HG03159 (cell line): ENCODE data around the gene CPSF4.

Source experiments
- ATAC-seq: cut with Tn5 transposase; IDR thresholded peaks from one replicate; pipeline ENCODE4 v1.9.1; 2021; ENCODE audit warnings: mild to moderate bottlenecking, moderate library complexity; ENCODE audit not compliant: unreplicated experiment

Gene CPSF4

GRCh38 chr7:99446096-99446495 lies 7.4 kb downstream of the CPSF4 start:
- no peak for ATAC-seq

GRCh38 chr7:99447943-99448342 lies 9.2 kb downstream of the CPSF4 start:
- ATAC-seq = no peak

- no peak for ATAC-seq
Observed at GRCh38 chr7:99448855-99449254, 10.1 kb downstream of the CPSF4 start.

GRCh38 chr7:99449326-99449725 lies 10.6 kb downstream of the CPSF4 start:
- no peak for ATAC-seq

GRCh38 chr7:99451936-99452335 lies 13.2 kb downstream of the CPSF4 start:
- no peak for ATAC-seq

- no peak for ATAC-seq
Observed at GRCh38 chr7:99452541-99452940, 13.8 kb downstream of the CPSF4 start.

GRCh38 chr7:99453105-99453504 lies 14.4 kb downstream of the CPSF4 start:
- no peak for ATAC-seq

- ATAC-seq = no peak
Observed at GRCh38 chr7:99455874-99456273, 17.1 kb downstream of the CPSF4 start.

GRCh38 chr7:99456288-99456687 lies 17.5 kb downstream of the CPSF4 start:
- no peak for ATAC-seq

- ATAC-seq = no peak
Observed at GRCh38 chr7:99457050-99457649, 18.4 kb downstream of the CPSF4 start.

GRCh38 chr7:99457650-99458493 lies 19.1 kb downstream of the CPSF4 start:
- no peak for ATAC-seq

- no peak for ATAC-seq
Observed at GRCh38 chr7:99459087-99459486, 20.3 kb downstream of the CPSF4 start.

- no peak for ATAC-seq
Observed at GRCh38 chr7:99460651-99461050, 21.9 kb downstream of the CPSF4 start.

GRCh38 chr7:99461221-99461620 lies 22.5 kb downstream of the CPSF4 start:
- ATAC-seq = no peak

- ATAC-seq = no peak
Observed at GRCh38 chr7:99465421-99465768, 26.7 kb downstream of the CPSF4 start.

GRCh38 chr7:99468336-99468918 lies 29.7 kb downstream of the CPSF4 start:
- no peak for ATAC-seq

GRCh38 chr7:99469381-99470065 lies 30.8 kb downstream of the CPSF4 start:
- no peak for ATAC-seq

- ATAC-seq = peak; percentile 89
Observed at GRCh38 chr7:99472561-99473314, 34.0 kb downstream of the CPSF4 start, which contains the start of gene ZNF789. Gene ZNF789 (plus strand): TSS chr7:99472890. CDS start chr7:99476457, 3,567 bp downstream.

- ATAC-seq = no peak
Observed at GRCh38 chr7:99473315-99473596, 34.5 kb downstream of the CPSF4 start.

GRCh38 chr7:99476107-99476506 lies 37.4 kb downstream of the CPSF4 start:
- no peak for ATAC-seq
